Cardiac septum (tissue), 1 donor: ENCODE results near the gene TENT4A. TPM values are rescaled to one million over a fixed set of nuclear protein-coding genes. Genes with fewer than 3 reads are reported as not detected.
A peak's percentile ranks its signal among the peaks of the same experiment; 100 is the strongest.

Source experiments
- DNase-seq: peaks from one replicate; pipeline ENCODE4 v3.0.0-alpha.2; 2020; ENCODE audit warnings: low spot score
- intact Hi-C: fragments of 100-400 bp; cut with DNase I; formaldehyde crosslinking; loops from one replicate; pipeline ENCODE4 v1.14.0; 2022
- total RNA-seq: library from RNA; stranded (reverse); fragmentation: NEBNext Ultra II Directional; extraction: Animal tissue kit (Norgen Biotek cat#: 25700); gene quantifications from one replicate; pipeline ENCODE4 v1.2.1, GENCODE V29; 2021
- donor health status: DM: no; HTN: no; CAD: no.

TENT4A gene
- total RNA-seq, 1 donor from 2014 or later = 18.4 TPM

DNA sequence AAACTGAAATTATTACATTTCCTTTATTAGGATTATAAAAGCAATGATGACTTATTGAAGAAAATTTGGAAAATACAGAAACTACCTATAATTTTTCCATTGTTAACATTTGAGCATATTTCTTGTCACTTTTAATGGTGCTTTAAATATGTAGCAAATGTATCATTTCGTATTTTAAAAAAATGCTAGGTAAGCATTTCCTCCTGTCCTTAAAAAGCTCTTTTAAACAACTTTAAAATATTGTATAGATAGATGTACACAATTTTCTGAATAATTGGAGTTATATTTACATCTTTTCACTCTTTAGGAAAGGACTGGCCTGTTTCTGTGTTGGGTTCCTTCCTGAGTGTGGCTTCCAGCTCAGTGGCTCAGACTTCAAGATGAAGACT is 15.6 kb downstream of the TENT4A start:
- intact Hi-C loops = no loop called here
- DNase-seq = no peak

- intact Hi-C loops = loop anchor here (1.0 kb wide), 1 partner anchor 9 kb away; no protein-coding TSS in a partner anchor
Observed at GRCh38 chr5:6729386-6730310, 16.4 kb downstream of the TENT4A start.

DNA sequence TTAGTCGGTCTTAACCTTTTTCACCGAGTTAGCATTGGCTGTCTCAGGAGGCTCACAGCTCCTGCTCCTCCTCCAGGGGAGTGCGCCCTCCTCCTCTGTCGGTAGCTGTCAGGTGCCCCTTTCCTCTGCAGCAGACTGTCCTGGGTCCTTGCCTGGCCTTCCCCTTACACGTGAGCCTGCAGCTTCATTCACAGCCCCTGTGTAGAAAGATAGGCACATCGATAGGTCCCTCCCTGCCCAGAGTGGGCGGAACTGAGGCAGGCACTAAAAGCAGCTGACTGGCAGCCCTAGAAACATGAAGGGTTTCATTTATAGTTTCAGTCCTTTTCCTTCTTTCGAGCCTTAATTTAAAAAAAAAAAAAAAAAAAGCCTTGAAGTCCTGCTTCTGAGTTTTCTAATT is 17.2 kb downstream of the TENT4A start:
- intact Hi-C loops = loop anchor here (1.0 kb wide), 1 partner anchor 10 kb away; no protein-coding TSS in a partner anchor
- DNase-seq = no peak

More at GRCh38 chr5:6729386-6730310, 16.4 kb downstream of the TENT4A start:
- no peak for DNase-seq

- no peak for DNase-seq
- intact Hi-C loops = loop anchor here (1.0 kb wide), 1 partner anchor 11 kb away; no protein-coding TSS in a partner anchor
Observed at GRCh38 chr5:6730807-6731206, 17.6 kb downstream of the TENT4A start.

DNA sequence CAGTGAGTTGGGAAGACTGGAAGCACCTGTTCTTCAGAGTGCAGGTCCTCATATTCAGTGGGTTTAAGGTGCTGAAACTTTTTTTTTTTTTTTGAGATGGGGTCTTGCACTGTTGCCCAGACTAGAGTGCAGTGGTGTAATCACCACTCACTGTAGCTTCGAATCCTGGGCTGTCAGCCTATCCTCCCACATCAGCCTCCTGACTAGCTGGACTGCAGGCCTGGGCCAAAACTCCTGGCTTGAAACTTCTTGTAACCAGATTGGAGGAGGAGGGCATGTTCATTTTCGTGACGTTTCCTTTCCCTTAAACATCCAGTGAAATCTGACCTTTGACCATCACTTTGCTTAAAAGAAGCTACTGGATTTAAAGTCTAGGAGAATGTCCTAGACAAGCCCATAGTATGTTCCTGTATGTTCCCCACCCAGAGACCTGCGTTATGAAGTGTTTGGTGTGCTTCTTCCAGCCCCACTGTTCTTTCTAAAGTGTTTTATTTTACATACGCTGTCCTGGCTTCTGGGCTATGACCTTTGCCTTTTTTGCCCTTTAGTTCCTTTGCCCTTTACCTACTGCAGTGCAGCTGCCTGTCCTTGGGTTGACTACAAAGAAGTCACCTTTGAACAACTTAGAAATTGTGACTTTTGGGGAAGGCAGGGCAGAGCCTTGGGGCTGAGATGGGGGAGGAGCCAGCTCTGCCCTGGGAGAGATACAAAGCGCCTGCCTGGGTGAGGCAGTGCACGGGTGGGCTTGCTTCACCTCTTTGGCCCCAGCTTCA is 18.4 kb downstream of the TENT4A start:
- no peak for DNase-seq
- intact Hi-C loops = no loop called here

- intact Hi-C loops = no loop called here
- no peak for DNase-seq
Observed at GRCh38 chr5:6732634-6733410, 19.6 kb downstream of the TENT4A start.

DNA sequence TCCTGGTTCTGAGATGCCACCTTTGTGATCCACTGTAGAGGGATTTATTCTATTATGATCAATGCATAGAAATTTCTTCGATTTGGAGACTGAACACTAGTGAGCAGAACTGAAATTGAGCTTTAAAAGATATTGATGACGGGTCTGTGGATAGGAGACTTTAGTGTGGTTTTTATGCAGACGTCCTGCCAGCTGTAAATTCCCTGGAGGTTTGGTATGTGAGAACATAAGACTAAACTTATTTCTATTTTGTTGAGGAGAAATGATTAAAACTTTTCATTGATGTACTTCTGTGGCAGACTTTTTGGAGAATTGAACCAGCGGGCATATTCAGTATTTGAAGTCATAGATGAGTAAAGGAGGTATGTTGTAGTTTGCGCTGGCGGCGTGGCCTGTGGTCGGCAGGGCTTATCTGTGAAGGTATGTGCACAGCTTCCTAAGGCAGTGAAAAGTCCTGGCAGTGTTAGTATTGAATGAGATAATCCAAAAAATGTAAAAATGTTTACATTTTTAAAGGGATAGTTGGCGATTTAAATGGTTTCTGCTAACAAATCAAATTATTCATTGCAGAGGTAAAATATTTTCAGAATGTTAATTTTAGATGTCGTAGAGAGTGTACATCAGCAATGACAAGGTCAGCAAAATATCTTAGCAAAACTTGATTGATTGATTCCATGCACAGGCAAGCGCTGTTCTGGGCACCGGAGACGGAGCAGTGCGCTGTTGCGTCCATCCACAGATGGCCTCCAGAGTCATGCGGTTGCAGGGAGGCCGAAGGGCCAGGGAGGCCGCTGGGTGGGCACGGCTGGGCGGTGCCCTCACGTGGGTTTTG is 20.4 kb downstream of the TENT4A start:
- no peak for DNase-seq

GRCh38 chr5:6734243-6734700 is 21.0 kb downstream of the TENT4A start:
- DNase-seq = no peak
- intact Hi-C loops = no loop called here

More for the DNA sequence above, 20.4 kb downstream of the TENT4A start:
- intact Hi-C loops = no loop called here

DNA sequence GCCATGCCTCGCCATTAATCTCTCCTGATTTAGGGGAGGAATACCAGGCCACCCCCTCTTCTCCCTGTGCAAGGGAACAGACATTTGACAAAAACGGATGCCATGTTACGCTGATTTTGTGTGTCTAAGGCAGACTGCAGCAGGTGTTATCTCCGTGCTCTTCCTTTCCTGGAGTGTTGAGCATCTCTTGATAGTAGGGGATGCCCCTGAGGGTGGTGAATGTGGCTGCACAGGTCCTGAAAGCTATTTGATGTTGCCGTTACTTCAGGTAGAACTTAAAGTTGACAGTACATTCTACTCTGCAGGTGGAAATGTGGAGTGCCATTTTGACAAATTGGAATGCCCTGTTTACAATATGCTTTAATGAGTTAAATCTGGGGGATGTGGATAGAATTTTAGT is 21.5 kb downstream of the TENT4A start:
- intact Hi-C loops = no loop called here
- DNase-seq = no peak

DNA sequence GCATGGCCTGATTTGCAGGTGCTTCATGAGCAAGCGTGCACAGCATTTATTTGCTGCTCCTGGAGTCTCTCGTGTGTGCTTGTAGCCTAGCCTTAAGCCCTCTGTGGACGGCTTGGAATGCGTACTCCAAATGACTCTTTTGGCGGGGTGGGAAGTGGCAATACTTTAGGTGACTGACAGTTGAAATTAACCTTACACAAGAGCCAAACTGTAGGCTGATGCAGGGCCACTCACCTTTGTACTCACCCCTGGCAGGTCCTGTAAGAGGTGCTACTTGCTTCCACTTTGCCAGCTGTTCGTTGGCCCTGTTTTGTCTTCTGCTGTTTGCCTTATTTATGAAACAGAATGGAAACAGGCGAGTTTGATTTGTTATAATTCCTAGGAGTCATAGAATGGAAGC is 22.9 kb downstream of the TENT4A start:
- intact Hi-C loops = no loop called here

DNA sequence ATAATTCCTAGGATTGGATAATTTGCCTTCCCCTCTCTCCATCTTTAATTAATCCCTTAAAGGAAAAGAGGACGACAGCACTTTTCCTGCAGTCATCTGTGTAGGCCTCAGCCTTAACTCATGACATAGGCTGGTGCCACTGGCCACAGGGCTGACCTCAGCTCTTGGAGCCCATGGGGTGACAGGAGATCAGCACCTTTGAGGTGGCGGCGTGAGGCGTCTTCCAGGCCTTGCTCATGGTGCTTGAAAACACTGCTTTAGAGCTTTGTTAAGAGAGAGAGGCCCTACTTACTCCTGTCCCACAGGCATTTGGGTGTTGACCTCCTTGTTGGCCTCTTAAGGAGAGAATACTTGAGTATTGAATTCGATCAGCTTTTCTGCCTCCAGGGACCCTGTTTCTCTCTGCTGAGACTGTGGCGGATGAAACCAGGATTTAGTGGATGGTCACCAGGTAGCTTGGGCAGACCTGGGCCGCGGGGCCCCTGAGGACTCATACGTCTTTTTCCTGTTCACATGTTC is 23.4 kb downstream of the TENT4A start:
- no peak for DNase-seq
- intact Hi-C loops = no loop called here

More for the DNA sequence above, 22.9 kb downstream of the TENT4A start:
- DNase-seq = no peak

- DNase-seq = peak; percentile 68
- intact Hi-C loops = no loop called here
Observed at GRCh38 chr5:6737043-6737941, 24.1 kb downstream of the TENT4A start.

DNA sequence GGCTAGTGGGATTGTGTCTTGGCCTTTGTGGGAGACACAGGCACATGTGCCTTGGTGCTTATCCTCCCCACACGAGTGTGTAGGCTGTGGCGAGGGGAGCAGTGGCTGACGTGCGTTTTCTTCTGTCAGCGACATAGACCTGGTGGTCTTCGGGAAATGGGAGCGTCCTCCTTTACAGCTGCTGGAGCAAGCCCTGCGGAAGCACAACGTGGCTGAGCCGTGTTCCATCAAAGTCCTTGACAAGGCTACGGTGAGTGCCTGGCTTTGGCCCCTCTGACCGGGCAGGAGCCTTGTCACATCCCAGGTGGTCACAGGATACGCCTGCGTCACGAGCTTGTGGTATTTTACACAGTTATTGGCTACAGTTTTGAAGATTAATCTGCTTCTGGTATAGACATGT is 26.4 kb downstream of the TENT4A start:
- intact Hi-C loops = loop anchor here (10.0 kb wide), 2 partner anchors 365 to 1245 kb away; partner anchors contain the start of gene MED10
- no peak for DNase-seq

DNA sequence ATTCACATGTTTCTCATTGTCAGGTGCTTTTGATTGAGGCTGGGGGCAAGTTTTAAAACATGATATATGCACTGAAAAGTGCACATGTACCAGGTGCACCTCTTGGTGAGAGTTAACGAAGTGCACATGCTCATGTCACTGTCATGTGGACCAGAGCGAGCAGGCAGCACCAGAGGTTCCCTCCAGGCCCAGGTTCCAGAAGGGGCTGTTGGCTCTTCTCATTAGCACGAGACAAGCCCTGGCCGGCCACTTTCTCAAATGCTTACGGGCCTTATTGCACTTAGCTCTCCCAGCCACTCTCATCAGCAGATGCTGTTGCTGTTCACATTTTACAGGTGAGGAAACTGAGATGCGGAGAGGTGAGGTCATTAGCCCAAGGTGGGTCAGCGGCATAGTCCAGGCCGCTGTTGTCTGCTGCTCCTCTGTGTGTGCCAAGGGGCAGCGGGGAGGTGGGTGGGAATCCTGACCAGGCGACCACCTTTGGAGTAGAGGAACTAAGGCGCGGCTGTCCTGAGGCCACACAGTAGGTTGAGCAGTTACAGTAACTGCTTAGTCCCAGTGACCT is 27.4 kb downstream of the TENT4A start:
- intact Hi-C loops = loop anchor here (10.0 kb wide), 2 partner anchors 366 to 1246 kb away; partner anchors contain the start of gene MED10
- no peak for DNase-seq

DNA sequence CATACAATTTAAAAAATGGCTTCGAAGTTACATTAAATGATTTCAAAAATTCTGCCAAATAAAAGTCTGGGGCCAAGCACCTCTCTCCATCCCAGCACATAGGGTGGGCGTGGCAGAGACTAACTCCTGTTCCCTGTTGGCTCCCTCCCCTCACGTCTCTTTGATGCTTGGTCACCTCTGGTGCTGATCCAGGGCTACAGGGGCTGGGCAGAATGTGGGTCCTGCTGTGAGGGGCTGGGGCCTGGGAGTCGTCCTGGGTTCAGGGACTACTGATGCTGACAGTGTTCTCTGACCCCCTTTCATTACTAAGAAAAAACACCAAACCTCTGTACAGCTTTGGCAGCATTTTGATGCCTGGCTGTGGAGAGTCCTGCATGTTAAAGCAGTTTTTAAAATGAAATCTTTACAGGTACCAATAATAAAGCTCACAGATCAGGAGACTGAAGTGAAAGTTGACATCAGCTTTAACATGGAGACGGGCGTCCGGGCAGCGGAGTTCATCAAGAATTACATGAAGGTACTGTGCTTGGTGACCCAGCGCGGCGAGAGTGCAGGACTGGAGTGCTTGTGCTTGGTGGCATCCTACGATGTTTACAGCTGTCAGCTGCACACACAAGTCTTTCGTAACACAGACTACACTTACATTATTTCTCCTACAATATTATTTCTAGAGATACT is 29.0 kb downstream of the TENT4A start:
- intact Hi-C loops = loop anchor here (10.0 kb wide), 2 partner anchors 367 to 1247 kb away; partner anchors contain the start of gene MED10
- no peak for DNase-seq

DNA sequence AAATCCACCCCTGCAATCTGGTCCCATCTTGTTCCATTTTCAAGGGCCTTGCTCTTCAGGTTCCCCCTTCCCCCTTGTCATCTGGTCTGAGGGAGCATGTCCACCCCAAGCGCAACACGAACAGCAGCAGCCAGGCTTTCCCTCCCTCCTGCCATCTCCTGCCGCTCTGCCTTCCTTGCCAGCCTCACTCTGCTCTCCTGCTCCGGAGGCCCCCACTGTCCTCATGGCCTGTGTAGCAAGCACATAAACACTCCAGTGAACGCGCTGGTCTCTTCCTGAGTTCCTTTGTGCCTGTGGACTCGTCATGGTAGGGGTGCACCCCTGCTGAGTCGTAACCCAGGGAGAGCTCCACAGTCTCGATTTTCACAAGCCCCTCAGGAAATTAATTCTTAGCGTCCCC is 29.9 kb downstream of the TENT4A start:
- no peak for DNase-seq
- intact Hi-C loops = loop anchor here (10.0 kb wide), 2 partner anchors 368 to 1248 kb away; partner anchors contain the start of gene MED10
